Measurements from ENCODE around the gene ADARB2.

- TF ChIP-seq YY1 (IDR thresholded peaks at IDR 0.05) = no peak
- no peak for TF ChIP-seq REST (IDR thresholded peaks at IDR 0.05)
- no peak for TF ChIP-seq JUND (IDR thresholded peaks at IDR 0.05)
- TF ChIP-seq CTCF (IDR thresholded peaks at IDR 0.05; ENCODE audit: low read depth, low read length, missing input control) = no peak
- no peak for TF ChIP-seq RAD21 (IDR thresholded peaks at IDR 0.05)
These were observed 62.8 kb downstream of the ADARB2 start for GRCh38 chr10:1674501-1674900.
